NCI-H128 (cell line): ENCODE results near the gene COL13A1.

Source experiments
- DNase-seq: peaks from one replicate; lab custom pipeline; 2025; ENCODE audit not compliant: unreplicated experiment; lab: John Stamatoyannopoulos, UW

Gene COL13A1

GRCh38 chr10:69844698-69845097, 43.0 kb downstream of the COL13A1 start:
- DNase-seq, result no peak

GRCh38 chr10:69845574-69846292, 44.0 kb downstream of the COL13A1 start:
- DNase-seq, result no peak

GRCh38 chr10:69846293-69846921, 44.7 kb downstream of the COL13A1 start:
- no peak for DNase-seq

- DNase-seq, result no peak
These were observed 45.8 kb downstream of the COL13A1 start for GRCh38 chr10:69847458-69847857.

GRCh38 chr10:69847883-69848282, 46.2 kb downstream of the COL13A1 start:
- no peak for DNase-seq

- DNase-seq, result no peak
These were observed 46.7 kb downstream of the COL13A1 start for GRCh38 chr10:69848454-69848853.

GRCh38 chr10:69849825-69850224, 48.1 kb downstream of the COL13A1 start:
- DNase-seq, result no peak

DNA sequence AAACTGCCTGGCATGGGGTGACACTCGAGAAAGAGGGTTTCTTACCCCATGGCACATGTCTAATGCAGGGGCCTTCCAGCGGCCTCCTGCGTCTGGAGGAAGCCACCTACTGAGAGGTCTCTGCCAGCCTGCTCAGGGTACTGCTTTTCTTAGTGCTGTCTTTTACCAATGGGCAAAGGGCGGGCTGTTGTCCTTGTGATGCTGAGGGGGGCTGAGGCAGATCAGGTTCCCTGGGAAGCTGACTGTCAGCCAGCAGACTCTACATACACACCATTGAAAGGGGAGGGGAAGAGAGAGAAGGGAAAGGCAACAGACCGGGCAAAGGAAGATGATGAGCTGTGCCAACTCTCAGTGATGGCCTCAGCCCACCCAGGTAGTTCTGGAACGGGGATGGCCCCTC, 48.7 kb downstream of the COL13A1 start:
- no peak for DNase-seq

DNA sequence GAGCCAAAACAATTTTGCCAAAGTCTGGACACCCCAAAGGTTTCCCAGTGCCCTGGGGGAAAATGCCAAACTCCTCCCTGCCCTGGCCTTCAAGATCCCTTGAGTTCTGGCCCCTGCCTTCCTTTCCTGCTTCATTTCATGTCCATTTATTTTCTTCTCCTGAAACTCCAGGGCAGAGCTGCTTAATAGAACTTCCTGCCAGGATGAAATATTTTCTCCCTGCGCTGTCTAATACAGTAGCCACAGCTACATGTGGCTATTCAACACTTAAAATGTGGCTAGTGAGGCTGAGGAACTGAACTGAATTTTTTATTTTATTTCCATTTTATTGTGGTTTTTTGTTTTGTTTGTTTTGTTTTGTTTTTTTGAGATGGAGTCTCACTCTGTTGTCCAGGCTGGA, 49.6 kb downstream of the COL13A1 start:
- no peak for DNase-seq

GRCh38 chr10:69853064-69853463, 51.4 kb downstream of the COL13A1 start:
- DNase-seq, result no peak

- DNase-seq, result no peak
These were observed 53.0 kb downstream of the COL13A1 start for GRCh38 chr10:69854511-69855345.

GRCh38 chr10:69855346-69856111, 53.8 kb downstream of the COL13A1 start:
- no peak for DNase-seq

GRCh38 chr10:69856601-69857166, 55.0 kb downstream of the COL13A1 start:
- no peak for DNase-seq

- no peak for DNase-seq
These were observed 56.5 kb downstream of the COL13A1 start for GRCh38 chr10:69858201-69858600.

GRCh38 chr10:69860271-69860670, 58.6 kb downstream of the COL13A1 start:
- no peak for DNase-seq

- DNase-seq, result no peak
These were observed 59.8 kb downstream of the COL13A1 start for GRCh38 chr10:69861251-69862240.

DNA sequence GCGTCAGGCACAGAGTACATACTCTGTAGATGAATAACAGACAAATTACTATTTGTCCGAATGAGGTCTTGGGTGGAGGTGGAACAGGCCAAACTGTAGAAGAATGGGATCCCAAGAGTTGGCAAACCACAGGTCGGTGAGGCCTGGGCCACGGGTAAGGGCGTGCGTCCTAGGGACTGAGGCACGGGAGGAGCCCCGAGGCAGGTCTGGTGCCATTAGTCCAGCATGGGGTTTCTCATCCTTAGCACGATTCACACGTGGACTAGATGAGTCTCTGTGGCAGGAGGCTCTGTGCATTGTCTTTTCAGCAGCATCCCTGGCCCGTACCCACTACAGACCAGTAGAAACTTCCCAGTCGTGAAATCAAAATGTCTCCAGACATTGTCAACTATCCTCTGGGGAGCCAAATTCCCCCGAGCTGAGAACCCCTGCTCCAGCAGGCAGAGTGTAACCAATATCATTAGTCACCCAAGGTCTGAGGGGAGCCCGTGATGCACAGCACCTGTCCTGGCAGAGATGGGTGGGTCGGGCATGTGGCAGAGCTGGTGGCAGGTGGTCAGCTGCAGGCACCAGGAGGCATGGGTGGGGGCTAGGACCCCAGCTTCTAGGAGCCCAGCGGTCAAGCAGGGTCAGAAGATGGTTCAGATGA, 61.3 kb downstream of the COL13A1 start:
- no peak for DNase-seq

DNA sequence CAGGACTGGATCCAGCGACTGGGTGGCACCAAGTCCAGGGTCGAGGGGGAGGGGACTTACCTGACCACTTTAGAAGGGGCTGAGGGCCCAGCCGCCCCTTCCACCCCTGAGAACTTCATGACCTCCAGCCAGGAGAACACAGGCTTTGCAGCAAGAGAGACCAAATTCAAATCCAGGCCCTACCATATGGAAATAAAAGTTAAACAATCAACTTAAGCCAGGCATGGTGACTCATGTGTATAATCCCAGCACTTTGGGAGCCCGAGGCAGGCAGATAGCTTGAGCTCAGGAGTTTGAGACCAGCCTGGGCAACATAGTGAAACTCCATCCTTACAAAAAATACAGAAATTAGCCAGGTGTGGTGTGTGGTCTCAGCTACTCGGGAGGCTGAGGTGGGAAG, 61.9 kb downstream of the COL13A1 start:
- no peak for DNase-seq

DNA sequence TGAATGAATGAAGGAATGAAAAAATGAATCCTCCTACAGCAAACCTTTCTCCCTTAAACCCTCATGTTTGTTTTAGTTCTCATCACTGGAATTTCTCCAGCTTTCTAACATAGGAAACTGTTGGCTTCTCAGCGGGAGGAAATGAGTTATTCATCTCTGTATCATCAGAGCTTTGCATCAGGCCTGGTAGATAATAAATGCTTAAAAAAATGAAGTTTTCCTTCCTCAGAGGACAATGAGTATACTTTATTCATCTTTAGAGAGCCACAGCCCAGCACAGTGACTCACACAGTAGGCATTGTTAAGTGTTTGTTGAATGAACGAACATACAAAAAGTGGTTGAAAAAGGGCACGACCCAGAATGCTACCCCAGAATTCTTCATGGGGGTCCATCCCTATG, 62.6 kb downstream of the COL13A1 start:
- DNase-seq, result no peak
